GM18505 (cell line): Measurements from ENCODE around the gene PIEZO1.

Experiments used
- ATAC-seq: cut with Tn5 transposase; IDR thresholded peaks from one replicate; pipeline ENCODE4 v1.9.1; 2021; ENCODE audit not compliant: unreplicated experiment
- POLR2A ChIP-seq: IDR thresholded peaks from 4 replicates; pipeline ENCODE4 v1.6.1; 2011; ENCODE audit warnings: borderline replicate concordance; ENCODE audit not compliant: insufficient read depth, insufficient read length; ENCODE audit errors: extremely low read depth

The PIEZO1 gene

DNA sequence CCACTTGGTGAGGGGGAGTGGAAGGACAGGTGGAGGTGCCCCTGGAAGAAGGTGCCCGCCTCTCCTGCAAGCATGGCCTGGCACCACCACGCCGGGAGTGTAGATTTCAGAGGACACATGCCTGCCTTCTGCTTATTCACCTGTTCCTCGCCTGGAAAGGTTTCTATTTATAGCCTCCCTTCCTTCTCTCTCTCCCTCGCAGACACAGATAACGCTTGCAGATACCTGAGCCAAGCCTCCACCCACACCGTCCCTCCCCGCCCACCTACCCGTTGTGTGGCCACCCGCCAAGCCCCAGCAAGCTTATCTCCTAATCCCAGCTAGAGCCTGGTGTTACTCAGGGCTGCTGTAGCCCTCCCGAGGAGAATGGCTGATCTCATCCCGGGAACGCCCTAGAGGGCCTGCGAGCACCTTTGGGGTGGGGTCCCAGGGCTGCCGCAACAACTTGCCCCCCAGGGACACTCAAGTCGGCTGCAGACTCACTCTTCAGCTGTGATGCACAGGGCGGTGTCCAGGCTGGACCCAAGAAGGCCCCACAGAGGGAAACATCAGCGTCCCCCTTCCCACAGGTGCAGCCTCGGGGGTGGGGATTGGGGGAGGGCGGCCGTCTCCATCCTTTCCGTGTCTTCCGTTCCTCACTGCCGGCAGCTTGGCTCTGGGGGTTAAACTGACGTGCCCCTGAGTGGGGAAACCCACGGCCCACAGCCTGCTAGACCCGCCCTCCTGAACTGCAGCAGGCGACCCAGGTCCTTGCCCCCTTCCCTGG lies 96.8 kb downstream of the PIEZO1 start:
- no peak for ATAC-seq
- no peak for TF ChIP-seq POLR2A

GRCh38 chr16:88687676-88688012 lies 97.4 kb downstream of the PIEZO1 start:
- TF ChIP-seq POLR2A, result no peak

GRCh38 chr16:88687254-88687576 lies 97.8 kb downstream of the PIEZO1 start:
- ATAC-seq, result no peak
- TF ChIP-seq POLR2A, result no peak

More at GRCh38 chr16:88687676-88688012, 97.4 kb downstream of the PIEZO1 start:
- ATAC-seq, result no peak

DNA sequence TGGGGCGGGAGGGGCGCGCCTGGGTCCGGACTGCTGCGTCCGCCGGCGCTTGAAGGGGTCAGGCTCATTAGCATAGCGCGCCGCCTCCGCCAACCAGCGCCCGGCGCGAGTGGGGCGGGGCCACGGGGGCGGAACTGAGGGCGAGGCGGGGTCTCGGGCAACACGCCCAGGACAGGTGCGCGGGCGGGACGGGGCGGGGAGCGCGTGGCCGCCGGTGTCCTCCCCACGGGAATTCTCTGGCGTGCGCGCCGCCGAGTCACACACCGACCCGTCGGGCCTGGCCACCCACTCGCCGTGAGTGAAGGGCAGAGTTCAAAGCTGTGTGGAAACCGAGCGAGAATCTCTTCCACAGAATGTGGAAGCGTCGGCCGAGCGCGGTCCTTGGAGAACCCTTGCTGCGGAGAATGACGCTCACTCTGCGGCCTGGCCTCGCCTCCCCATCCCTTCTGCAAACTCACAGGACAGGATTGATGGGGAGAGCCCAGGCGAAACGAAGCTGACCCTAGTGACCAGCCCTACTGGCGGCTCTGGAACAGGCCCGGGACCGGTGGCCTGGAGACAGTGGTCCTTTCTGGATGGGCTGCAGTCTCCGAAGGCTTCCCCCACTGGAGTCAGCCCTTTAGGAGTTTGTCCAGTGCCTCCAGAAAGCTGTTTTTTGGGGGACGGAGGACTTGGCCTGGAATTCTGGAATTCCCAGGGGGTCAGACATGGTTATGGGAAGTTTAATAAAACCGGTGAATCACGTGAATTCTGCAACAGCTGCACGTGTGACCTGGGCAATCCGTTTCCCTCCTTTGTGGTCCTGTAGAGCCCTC lies 98.4 kb downstream of the PIEZO1 start, which contains the start of gene SNAI3:
TSS of gene SNAI3 (minus strand) at position 69 of the 815 bp plus-strand sequence. CDS start 101 bp downstream, outside the sequence.
- peak; percentile 47 for ATAC-seq

GRCh38 chr16:88686062-88686438 lies 99.0 kb downstream of the PIEZO1 start:
- ATAC-seq, result peak; percentile 6
- TF ChIP-seq POLR2A, result no peak

More for the DNA sequence above, 98.4 kb downstream of the PIEZO1 start, which contains the start of gene SNAI3:
- TF ChIP-seq POLR2A, result peak; percentile 7

- no peak for TF ChIP-seq POLR2A
- no peak for ATAC-seq
Measured at GRCh38 chr16:88685156-88686061, 99.6 kb downstream of the PIEZO1 start.

GRCh38 chr16:88684569-88685155 lies 100.4 kb downstream of the PIEZO1 start:
- no peak for ATAC-seq
- TF ChIP-seq POLR2A, result no peak

DNA sequence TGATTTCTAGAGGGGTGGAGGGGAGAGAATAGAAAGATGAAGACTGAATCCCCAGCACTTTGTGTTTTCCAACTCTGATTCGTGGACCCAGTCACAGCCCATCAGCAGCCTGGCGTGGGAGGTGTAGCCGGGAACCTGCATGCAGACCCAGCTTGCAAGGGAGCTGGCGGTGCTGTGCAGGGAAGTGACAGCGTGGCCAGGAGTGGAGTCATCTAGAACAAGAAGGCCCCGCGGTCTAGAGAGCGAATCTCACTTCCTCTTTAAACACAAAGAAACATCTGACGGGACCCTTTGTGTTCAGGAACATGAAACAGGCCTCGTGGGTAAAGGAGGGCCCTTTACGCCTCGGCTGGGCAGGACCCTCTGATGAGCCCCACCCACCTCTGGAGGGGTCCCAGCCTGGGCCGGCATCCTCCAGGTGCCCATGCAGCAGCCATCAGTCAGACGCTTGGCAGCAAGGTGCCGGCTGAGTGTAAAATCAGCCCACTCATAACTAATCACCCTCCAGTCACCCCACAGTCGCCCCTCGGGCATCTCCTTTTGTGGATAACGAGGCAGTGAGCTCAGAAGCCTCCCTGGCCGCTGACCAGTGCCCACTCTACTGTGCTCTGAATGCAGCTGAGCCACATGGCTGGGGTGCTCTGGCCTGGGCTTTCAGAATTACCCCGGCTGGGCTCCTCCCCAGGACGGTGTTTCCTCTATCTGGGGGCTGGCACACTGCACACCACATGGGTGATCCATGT lies 103.1 kb downstream of the PIEZO1 start:
- ATAC-seq, result peak; percentile 60
- TF ChIP-seq POLR2A, result peak; percentile 65

- TF ChIP-seq POLR2A, result no peak
- ATAC-seq, result no peak
Measured at GRCh38 chr16:88681084-88681680, 103.8 kb downstream of the PIEZO1 start.

DNA sequence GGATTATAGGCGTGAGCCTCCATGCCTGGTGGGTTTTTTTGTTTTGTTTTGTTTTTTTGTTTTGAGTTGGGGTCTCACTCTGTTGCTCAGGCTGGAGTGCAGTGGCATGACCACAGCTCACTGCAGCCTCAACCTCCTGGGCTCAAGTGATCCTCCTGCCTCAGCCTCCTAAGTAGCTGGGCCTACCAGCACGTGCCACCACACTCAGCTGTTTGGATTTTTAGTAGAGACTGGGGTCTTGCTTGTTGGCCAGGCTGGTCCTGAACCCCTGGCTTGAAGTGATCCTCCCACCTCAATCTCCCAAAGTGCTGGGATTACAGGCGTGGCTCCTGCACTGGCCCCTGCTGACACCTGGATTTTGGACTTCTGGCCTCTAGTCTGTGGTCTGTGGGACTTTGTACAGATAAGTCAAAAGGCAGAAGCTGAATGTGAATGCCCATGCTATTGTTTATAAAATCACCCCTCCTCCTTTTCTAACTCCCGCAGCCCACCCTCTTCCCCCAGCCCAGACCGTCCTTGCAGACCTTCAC lies 104.4 kb downstream of the PIEZO1 start:
- no peak for TF ChIP-seq POLR2A
- no peak for ATAC-seq

DNA sequence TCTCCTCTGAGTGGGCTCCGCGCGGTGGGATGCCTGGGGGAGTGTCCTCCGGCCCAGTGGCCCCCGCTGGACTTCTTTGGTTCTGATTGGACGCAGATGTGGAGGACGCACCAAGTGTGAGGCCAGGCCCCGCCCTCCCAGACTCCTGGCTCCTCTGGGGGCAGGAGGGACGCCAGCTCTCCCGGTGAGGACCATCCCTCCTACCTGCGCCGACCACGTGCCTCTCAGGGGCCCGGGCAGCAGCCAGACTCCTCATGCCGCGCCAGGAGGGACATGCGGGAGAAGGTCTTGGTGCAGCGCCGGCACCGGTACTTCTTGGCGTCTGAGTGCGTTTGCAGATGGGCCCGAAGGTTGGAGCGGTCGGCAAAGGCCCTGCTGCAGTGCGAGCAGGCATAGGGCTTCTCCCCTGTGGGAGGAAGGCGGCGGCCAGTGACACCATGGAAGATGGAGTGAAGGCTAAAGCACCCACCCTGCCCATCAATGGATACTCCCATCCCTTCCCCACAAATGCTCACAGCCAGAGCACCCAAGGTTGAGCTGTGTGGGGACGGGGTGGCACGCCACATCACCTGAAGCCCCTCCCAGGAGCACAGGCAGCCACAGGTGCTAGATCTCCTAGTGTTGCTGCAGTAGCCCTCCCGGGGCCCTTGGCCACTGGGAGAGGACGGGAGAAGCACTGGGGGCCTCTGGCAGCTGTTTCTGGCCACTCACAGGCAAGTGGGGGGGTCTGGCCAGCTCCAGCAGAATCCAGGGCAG lies 106.6 kb downstream of the PIEZO1 start:
- TF ChIP-seq POLR2A, result no peak
- ATAC-seq, result no peak
